GM06990 (cell line): ENCODE measurements around the gene YAF2.
A peak's percentile ranks its signal among the peaks of the same experiment; 100 is the strongest.

Experiments used
- DNase-seq: peaks from one replicate; pipeline ENCODE4 v3.0.0-alpha.2; 2011; ENCODE audit not compliant: insufficient read length; ENCODE audit errors: extremely low read depth
- H3K27me3 ChIP-seq: replicated peaks from 2 replicates; pipeline ENCODE4 v1.6.0; 2011; ENCODE audit warnings: low read length; ENCODE audit not compliant: control insufficient read depth, insufficient read depth
- H3K36me3 ChIP-seq: 2 replicates; pipeline ENCODE4 v1.5.1; 2011; ENCODE audit warnings: low read length; ENCODE audit not compliant: control insufficient read depth, insufficient read depth
- H3K4me3 ChIP-seq: replicated peaks from 2 replicates; pipeline ENCODE4 v1.5.1; 2011; ENCODE audit warnings: low read depth, mild to moderate bottlenecking, control low read depth, low read length
- CTCF ChIP-seq: IDR thresholded peaks from 2 replicates; pipeline ENCODE4 v1.5.1; 2011; ENCODE audit warnings: low read length, control low read depth, mild to moderate bottlenecking, inconsistent platforms; ENCODE audit not compliant: insufficient read depth, poor library complexity, severe bottlenecking

The YAF2 gene

GRCh38 chr12:42238240-42239140 is at the start of gene YAF2:
Gene YAF2, minus strand, starts transcription at chr12:42238248. Its CDS starts 68 bp downstream, at chr12:42238180.
- no peak for TF ChIP-seq CTCF
- Histone ChIP-seq H3K36me3 (no peaks in the 10 kb centered on the region), H3K4me3 (peak within 1 kb of the TSS; percentile 73), H3K27me3 (no peaks in the 10 kb centered on the region)
- DNase-seq, result peak; percentile 90

GRCh38 chr12:42286741-42287140 is 48.7 kb upstream of the YAF2 start:
- no peak for TF ChIP-seq CTCF
- no peak for DNase-seq
- no peaks in the 10 kb centered on the region for H3K36me3 ChIP-seq
- H3K27me3 ChIP-seq, result no peaks in the 10 kb centered on the region
- H3K4me3 ChIP-seq, result no peak overlapping the region

DNA sequence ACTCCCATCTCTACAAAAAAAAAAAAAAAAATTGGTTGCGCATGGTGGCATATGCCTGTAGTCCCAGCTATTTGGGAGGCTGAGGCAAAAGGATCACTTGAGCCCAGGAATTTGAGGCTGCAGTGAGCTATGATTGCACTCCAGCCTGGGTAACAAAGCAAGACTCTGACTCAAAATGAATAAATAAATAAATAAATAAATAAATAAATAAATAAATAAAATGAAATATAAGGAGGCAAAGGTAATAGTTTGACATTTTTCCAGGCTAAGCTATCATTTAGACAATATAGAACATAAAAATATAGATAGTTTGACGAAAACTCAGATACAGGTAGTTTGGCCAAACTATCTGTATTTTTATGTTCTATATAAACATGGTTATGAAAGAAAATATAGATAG is 47.4 kb upstream of the YAF2 start:
- Histone ChIP-seq H3K4me3 (no peak overlapping the region), H3K36me3 (no peaks in the 10 kb centered on the region), H3K27me3 (no peaks in the 10 kb centered on the region)
- no peak for DNase-seq
- no peak for TF ChIP-seq CTCF

GRCh38 chr12:42284876-42285275 is 46.8 kb upstream of the YAF2 start:
- no peak for DNase-seq
- H3K4me3 ChIP-seq, result no peak overlapping the region
- H3K27me3 ChIP-seq, result no peaks in the 10 kb centered on the region
- TF ChIP-seq CTCF, result no peak
- no peaks in the 10 kb centered on the region for H3K36me3 ChIP-seq

DNA sequence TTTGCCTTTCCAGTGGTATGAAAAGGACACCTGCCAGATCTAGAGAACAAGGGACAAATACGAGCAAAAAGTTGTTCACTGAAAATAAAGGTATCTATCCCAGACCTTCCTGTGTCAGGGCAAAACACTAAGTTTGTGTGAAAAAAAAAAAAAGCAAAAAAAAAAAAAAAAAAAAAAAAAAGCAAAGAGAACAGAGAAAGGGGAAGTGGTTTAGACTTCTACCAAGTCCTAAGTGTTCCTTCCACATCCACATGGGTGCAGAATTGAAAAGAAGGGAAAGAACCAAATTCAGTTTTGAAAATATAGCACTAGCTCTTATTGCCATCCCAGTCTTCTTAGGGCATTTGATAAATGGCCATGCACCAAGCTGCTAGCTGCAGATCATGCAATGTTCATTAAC is 46.1 kb upstream of the YAF2 start:
- TF ChIP-seq CTCF, result no peak
- DNase-seq, result no peak
- Histone ChIP-seq H3K27me3 (no peaks in the 10 kb centered on the region), H3K4me3 (no peak overlapping the region), H3K36me3 (no peaks in the 10 kb centered on the region)
